ACC112 (cell line): ENCODE data around the gene CLPTM1L.
"Not testable (repeated sequence)": the region's sequence is repeated elsewhere in the genome, so short reads cannot be mapped to it uniquely, and the experiment has no call there.

ENCODE experiments used
- H2AFZ ChIP-seq: fragments of 200-600 bp; sonication (generic); one replicate; pipeline ENCODE4 v1.6.0; 2017; ENCODE audit warnings: antibody characterized with exemption, low read length; ENCODE audit not compliant: unreplicated experiment
- H3K27ac ChIP-seq: fragments of 200-600 bp; sonication (generic); 2 replicates; pipeline ENCODE4 v1.5.1; 2014; ENCODE audit warnings: low read depth, mild to moderate bottlenecking, antibody characterized with exemption, low read length, moderate library complexity
- H3K27me3 ChIP-seq: fragments of 200-600 bp; sonication (generic); 2 replicates; pipeline ENCODE4 v1.6.1; 2014; ENCODE audit warnings: mild to moderate bottlenecking, antibody characterized with exemption, low read length, moderate library complexity, mixed read lengths; ENCODE audit not compliant: insufficient read depth
- H3K36me3 ChIP-seq: fragments of 200-600 bp; sonication (generic); 2 replicates; pipeline ENCODE4 v1.6.1; 2016; ENCODE audit warnings: mild to moderate bottlenecking, antibody characterized with exemption, low read length, moderate library complexity, mixed read lengths; ENCODE audit not compliant: insufficient read depth
- H3K4me1 ChIP-seq: fragments of 200-600 bp; sonication (generic); one replicate; pipeline ENCODE4 v1.6.1; 2016; ENCODE audit warnings: low read length, mixed read lengths; ENCODE audit not compliant: insufficient read depth, unreplicated experiment, control insufficient read depth
- H3K4me3 ChIP-seq: fragments of 200-600 bp; sonication (generic); 2 replicates; pipeline ENCODE4 v1.5.1; 2014; ENCODE audit warnings: mild to moderate bottlenecking, low read depth, low read length
- H3K79me2 ChIP-seq: fragments of 200-600 bp; sonication (generic); one replicate; pipeline ENCODE4 v1.6.0; 2016; ENCODE audit warnings: low read length; ENCODE audit not compliant: control insufficient read depth, unreplicated experiment, insufficient read depth

The CLPTM1L gene

GRCh38 chr5:1380011-1380817 is 35.3 kb upstream of the CLPTM1L start:
- Histone ChIP-seq H3K4me3 (0 out of 2 replicates have a peak overlapping the region, but pooled peaks have one; percentile 25), H3K79me2 (no peaks in the 10 kb centered on the region), H2AFZ (no peak overlapping the region), H3K27ac (no peak overlapping the region), H3K4me1 (peaks cover 2% of the 10 kb centered on the region), H3K36me3 (no peaks in the 10 kb centered on the region), H3K27me3 (peaks cover 38% of the 10 kb centered on the region)

DNA sequence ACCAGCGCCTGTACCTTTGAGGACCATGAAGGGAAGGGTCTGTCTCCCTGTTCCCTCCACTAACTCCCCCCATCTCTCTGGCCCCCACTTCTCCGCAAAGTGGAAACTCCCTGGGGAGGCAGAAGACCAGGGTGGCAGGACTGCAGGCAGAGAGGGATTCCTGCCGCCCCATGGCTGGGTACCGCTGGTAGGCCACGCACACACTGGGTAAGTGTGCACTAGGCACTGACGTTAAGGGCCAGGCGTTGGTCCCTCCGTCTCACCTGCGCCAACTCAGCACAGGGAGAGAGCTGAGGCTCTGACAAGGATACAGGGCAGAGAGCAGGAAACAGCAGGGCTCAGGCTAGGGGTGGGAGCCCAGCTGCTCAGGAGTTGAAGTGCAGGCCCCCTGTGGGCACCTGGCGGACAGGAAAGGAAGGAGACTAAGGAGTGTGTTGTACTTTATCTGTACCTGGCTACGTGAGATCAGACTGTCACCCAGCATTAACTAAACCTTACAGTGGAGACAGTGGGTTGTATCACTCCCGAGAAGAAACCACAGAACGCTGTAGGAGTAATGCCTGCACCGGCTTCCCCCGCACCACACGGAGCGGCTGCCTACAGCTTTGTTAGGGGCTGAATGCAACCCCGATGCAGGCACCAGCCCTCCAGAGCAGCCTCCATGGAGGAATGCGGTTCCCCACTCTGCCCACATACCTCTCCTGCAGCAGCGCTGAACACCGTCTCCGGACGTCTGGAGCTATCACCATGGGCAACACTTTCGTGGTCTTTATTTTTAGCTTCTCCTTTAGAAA is 34.2 kb upstream of the CLPTM1L start:
- H3K27ac ChIP-seq, result no peak overlapping the region
- peaks cover 49% of the 10 kb centered on the region for H3K27me3 ChIP-seq
- H2AFZ ChIP-seq, result no peak overlapping the region
- H3K79me2 ChIP-seq, result no peaks in the 10 kb centered on the region
- no peak overlapping the region for H3K4me3 ChIP-seq
- peaks cover 7% of the 10 kb centered on the region for H3K4me1 ChIP-seq
- no peaks in the 10 kb centered on the region for H3K36me3 ChIP-seq

- H3K27ac ChIP-seq, result no peak overlapping the region
- H3K36me3 ChIP-seq, result no peaks in the 10 kb centered on the region
- H3K79me2 ChIP-seq, result no peaks in the 10 kb centered on the region
- peaks cover 51% of the 10 kb centered on the region for H3K27me3 ChIP-seq
- no peak overlapping the region for H2AFZ ChIP-seq
- peaks cover 7% of the 10 kb centered on the region for H3K4me1 ChIP-seq
- H3K4me3 ChIP-seq, result no peak overlapping the region
Measured at GRCh38 chr5:1378096-1378495, 33.2 kb upstream of the CLPTM1L start.

- Histone ChIP-seq H3K27me3 (peaks cover 62% of the 10 kb centered on the region), H3K79me2 (no peaks in the 10 kb centered on the region), H3K4me1 (peaks cover 7% of the 10 kb centered on the region), H3K4me3 (no peak overlapping the region), H3K27ac (no peak overlapping the region), H3K36me3 (no peaks in the 10 kb centered on the region), H2AFZ (no peak overlapping the region)
Measured at GRCh38 chr5:1376981-1377380, 32.1 kb upstream of the CLPTM1L start.

GRCh38 chr5:1375871-1376810 is 31.2 kb upstream of the CLPTM1L start:
- H3K27me3 ChIP-seq, result peaks cover 68% of the 10 kb centered on the region
- H3K4me3 ChIP-seq, result no peak overlapping the region
- H3K36me3 ChIP-seq, result no peaks in the 10 kb centered on the region
- H2AFZ ChIP-seq, result no peak overlapping the region
- H3K4me1 ChIP-seq, result peaks cover 7% of the 10 kb centered on the region
- no peak overlapping the region for H3K27ac ChIP-seq
- H3K79me2 ChIP-seq, result no peaks in the 10 kb centered on the region

- H3K4me3 ChIP-seq, result no peak overlapping the region
- H3K27me3 ChIP-seq, result peaks cover 74% of the 10 kb centered on the region
- H3K4me1 ChIP-seq, result peaks cover 7% of the 10 kb centered on the region
Measured at GRCh38 chr5:1374679-1375055, 29.8 kb upstream of the CLPTM1L start.

GRCh38 chr5:1374030-1374678 is 29.3 kb upstream of the CLPTM1L start:
- Histone ChIP-seq H2AFZ (no peak overlapping the region), H3K4me1 (peaks cover 7% of the 10 kb centered on the region)

More at GRCh38 chr5:1374679-1375055, 29.8 kb upstream of the CLPTM1L start:
- no peak overlapping the region for H2AFZ ChIP-seq
- H3K36me3 ChIP-seq, result no peaks in the 10 kb centered on the region
- no peak overlapping the region for H3K27ac ChIP-seq
- no peaks in the 10 kb centered on the region for H3K79me2 ChIP-seq

DNA sequence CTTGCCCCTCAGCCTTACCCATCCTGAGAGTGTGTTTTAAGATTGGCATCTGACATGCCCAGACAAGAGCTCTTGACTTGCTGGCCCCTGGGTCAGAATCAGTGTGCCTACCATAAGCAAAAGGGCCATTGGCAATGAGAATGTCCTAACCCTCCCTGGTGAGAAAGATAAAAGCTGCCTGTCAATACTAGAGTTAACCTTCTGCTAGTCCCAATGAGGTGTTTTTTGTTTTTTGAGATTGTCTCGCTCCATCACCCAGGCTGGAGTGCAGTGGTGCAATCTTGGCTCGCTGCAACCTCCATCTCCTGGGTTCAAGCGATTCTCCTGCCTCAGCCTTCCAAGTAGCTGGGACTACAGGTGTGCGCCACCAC is 27.1 kb upstream of the CLPTM1L start:
- not testable (repeated sequence) for H3K36me3 ChIP-seq

More at GRCh38 chr5:1374030-1374678, 29.3 kb upstream of the CLPTM1L start:
- Histone ChIP-seq H3K27me3 (peaks cover 74% of the 10 kb centered on the region), H3K4me3 (no peak overlapping the region), H3K36me3 (no peaks in the 10 kb centered on the region), H3K79me2 (no peaks in the 10 kb centered on the region), H3K27ac (no peak overlapping the region)

DNA sequence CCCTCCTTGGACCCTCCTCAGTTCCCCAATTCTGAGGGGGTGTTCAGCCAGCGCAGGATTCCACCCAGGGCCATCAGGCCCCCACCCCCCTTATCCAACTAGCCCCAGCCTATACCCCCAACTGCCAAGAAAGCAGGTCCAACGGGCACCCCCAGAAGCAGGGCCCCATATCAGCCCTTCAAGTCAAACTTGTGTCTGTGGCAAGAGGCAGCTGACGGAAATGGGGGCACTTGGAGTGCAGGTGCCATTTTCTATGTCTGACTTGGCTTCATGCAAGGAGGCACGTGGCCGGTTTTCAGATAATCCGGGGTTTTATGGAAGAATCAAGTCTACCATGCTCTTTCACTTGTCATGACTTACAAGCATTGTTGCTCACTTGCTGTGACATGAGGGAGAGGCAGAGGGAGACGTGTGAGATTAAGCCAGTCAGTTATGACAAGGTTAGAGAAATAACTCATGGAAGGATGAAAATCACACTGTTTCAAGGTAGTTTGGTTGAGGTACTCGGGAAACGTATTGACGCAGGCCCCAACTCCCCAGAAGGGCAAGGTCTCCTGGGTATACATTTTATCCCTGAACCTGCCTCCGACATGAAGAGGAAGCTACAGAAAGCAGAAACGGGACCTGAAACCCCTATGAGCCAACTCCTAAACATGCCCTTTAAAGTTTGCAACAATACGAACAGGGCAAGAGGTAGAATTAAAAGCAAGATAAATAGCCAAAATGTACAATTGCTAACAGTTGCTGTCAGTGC is 26.5 kb upstream of the CLPTM1L start:
- Histone ChIP-seq H3K79me2 (no peaks in the 10 kb centered on the region), H2AFZ (no peak overlapping the region), H3K36me3 (no peaks in the 10 kb centered on the region)

More for the DNA sequence above, 27.1 kb upstream of the CLPTM1L start:
- not testable (repeated sequence) for H3K27ac ChIP-seq, H3K4me1 ChIP-seq, H2AFZ ChIP-seq, H3K4me3 ChIP-seq, H3K79me2 ChIP-seq
- H3K27me3 ChIP-seq, result peaks cover 86% of the 10 kb centered on the region

More for the DNA sequence above, 26.5 kb upstream of the CLPTM1L start:
- Histone ChIP-seq H3K27me3 (peaks cover 87% of the 10 kb centered on the region), H3K27ac (no peak overlapping the region), H3K4me1 (peaks cover 7% of the 10 kb centered on the region), H3K4me3 (no peak overlapping the region)
